A673 (cell line): Measurements from ENCODE around the gene TAGLN2. TPM values are rescaled to one million over a fixed set of nuclear protein-coding genes. Genes with fewer than 3 reads are reported as not detected.

Source experiments
- BruUV-seq: library from RNA; stranded (reverse); fragments of 400-500 nt; replicated peaks from 2 replicates; lab custom pipeline; 2021; lab: Mats Ljungman, UMichigan
- CTCF ChIA-PET: fragments of 300-600 bp; sonication (Branson Sonifier 250); formaldehyde crosslinking; loops from one replicate; lab custom pipeline; 2022; ENCODE audit warnings: antibody characterized with exemption; lab: Charles Lee
- POLR2A ChIA-PET: fragments of 300-600 bp; sonication (Branson Sonifier 250); formaldehyde crosslinking; loops from one replicate; lab custom pipeline; 2022; ENCODE audit warnings: antibody characterized with exemption; ENCODE audit not compliant: low non-redundant PET; lab: Charles Lee
- DNase-seq: peaks from one replicate; pipeline ENCODE4 v3.0.0-alpha.2; 2015; ENCODE audit warnings: low spot score
- H3K27ac ChIP-seq: fragments of 200-600 bp; sonication (generic); 2 replicates; pipeline ENCODE4 v1.5.1; 2016; ENCODE audit warnings: mixed run types, low read depth, mild to moderate bottlenecking, mixed read lengths, antibody characterized with exemption, low read length; ENCODE audit not compliant: poor library complexity, severe bottlenecking
- H3K27me3 ChIP-seq: fragments of 200-600 bp; sonication (generic); replicated peaks from 2 replicates; pipeline ENCODE4 v1.6.1; 2017; ENCODE audit warnings: mixed run types, low read depth, mild to moderate bottlenecking, mixed read lengths, antibody characterized with exemption, low read length; ENCODE audit not compliant: insufficient read depth, poor library complexity
- H3K36me3 ChIP-seq: fragments of 200-600 bp; sonication (generic); 2 replicates; pipeline ENCODE4 v1.6.1; 2016; ENCODE audit warnings: mixed run types, mild to moderate bottlenecking, mixed read lengths, antibody characterized with exemption, low read length; ENCODE audit not compliant: insufficient read depth, poor library complexity, severe bottlenecking
- H3K4me1 ChIP-seq: fragments of 200-600 bp; sonication (generic); 2 replicates; pipeline ENCODE4 v1.6.1; 2017; ENCODE audit warnings: mixed run types, mild to moderate bottlenecking, mixed read lengths, antibody characterized with exemption, low read length; ENCODE audit not compliant: insufficient read depth, poor library complexity, severe bottlenecking
- H3K4me3 ChIP-seq: fragments of 200-600 bp; sonication (generic); 2 replicates; pipeline ENCODE4 v1.5.1; 2016; ENCODE audit warnings: low read depth, mixed run types, mild to moderate bottlenecking, mixed read lengths, low read length; ENCODE audit not compliant: poor library complexity, severe bottlenecking
- H3K9me3 ChIP-seq: fragments of 200-600 bp; sonication (generic); 2 replicates; pipeline ENCODE4 v1.6.1; 2016; ENCODE audit warnings: mixed run types, low read depth, mild to moderate bottlenecking, mixed read lengths, antibody characterized with exemption, low read length; ENCODE audit not compliant: poor library complexity, severe bottlenecking
- EZH2 ChIP-seq: fragments of 200-600 bp; sonication (generic); IDR thresholded peaks from 2 replicates; pipeline ENCODE4 v1.6.1; 2017; ENCODE audit warnings: borderline replicate concordance, low read depth, mild to moderate bottlenecking, mixed read lengths, antibody characterized with exemption, low read length; ENCODE audit not compliant: poor library complexity, severe bottlenecking
- intact Hi-C: fragments of 100-400 bp; cut with micrococcal nuclease; formaldehyde crosslinking; loops from one replicate; pipeline ENCODE4 v1.10.0; 2022; ENCODE audit not compliant: unreplicated experiment
- total RNA-seq: library from RNA; stranded (reverse); gene quantifications from 2 replicates; pipeline ENCODE4 v1.2.3, GENCODE V29; 2021
- TF ChIP-seq, protein P1 (sequence below): fragments of 300-800, 200-600 bp; sonication (generic); conservative IDR thresholded peaks from 2 replicates; pipeline ENCODE4 v1.5.1; 2017; ENCODE audit warnings: low read depth, mild to moderate bottlenecking, antibody characterized with exemption, low read length, moderate library complexity, mixed read lengths

The TAGLN2 gene
- total RNA-seq, 1 experiment from 2014 or later: 198 TPM

DNA sequence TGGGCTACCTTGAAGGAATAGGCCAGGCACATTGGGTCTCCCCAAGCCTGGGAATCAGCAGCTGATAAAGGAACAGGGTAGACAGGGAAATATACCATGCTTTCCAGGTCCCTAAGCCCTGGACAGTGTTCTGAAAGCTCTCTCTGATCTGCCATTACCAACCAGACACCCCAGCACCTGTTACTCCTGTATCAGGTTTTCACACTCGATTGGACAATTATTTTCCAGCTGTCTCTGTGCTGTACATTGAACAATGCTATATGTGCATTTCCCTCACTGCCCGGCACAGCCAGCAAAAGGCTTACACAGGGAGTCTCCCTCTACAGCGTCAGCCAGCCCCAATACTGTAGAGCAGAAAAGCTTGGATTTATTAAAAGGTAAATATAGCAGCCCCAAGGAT, 30.0 kb downstream of the TAGLN2 start:
- no peak for TF ChIP-seq EZH2
- TF ChIP-seq, protein P1, sequence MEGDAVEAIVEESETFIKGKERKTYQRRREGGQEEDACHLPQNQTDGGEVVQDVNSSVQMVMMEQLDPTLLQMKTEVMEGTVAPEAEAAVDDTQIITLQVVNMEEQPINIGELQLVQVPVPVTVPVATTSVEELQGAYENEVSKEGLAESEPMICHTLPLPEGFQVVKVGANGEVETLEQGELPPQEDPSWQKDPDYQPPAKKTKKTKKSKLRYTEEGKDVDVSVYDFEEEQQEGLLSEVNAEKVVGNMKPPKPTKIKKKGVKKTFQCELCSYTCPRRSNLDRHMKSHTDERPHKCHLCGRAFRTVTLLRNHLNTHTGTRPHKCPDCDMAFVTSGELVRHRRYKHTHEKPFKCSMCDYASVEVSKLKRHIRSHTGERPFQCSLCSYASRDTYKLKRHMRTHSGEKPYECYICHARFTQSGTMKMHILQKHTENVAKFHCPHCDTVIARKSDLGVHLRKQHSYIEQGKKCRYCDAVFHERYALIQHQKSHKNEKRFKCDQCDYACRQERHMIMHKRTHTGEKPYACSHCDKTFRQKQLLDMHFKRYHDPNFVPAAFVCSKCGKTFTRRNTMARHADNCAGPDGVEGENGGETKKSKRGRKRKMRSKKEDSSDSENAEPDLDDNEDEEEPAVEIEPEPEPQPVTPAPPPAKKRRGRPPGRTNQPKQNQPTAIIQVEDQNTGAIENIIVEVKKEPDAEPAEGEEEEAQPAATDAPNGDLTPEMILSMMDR: no peak
- ChIA-PET POLR2A (interaction anchor here (0.7 kb wide), 1 partner anchor 699 kb away, joined by 3 read pairs; no protein-coding TSS in a partner anchor), CTCF (no interaction called here)
- H3K4me1 ChIP-seq: peaks cover 19% of the 10 kb centered on the region
- H3K4me3 ChIP-seq: no peak overlapping the region
- no peak for DNase-seq
- H3K36me3 ChIP-seq: no peaks in the 10 kb centered on the region
- no TSS peak for BruUV-seq
- H3K27ac ChIP-seq: no peak overlapping the region
- intact Hi-C loops: no loop called here
- no peaks in the 10 kb centered on the region for H3K27me3 ChIP-seq
- no peaks in the 10 kb centered on the region for H3K9me3 ChIP-seq

DNA sequence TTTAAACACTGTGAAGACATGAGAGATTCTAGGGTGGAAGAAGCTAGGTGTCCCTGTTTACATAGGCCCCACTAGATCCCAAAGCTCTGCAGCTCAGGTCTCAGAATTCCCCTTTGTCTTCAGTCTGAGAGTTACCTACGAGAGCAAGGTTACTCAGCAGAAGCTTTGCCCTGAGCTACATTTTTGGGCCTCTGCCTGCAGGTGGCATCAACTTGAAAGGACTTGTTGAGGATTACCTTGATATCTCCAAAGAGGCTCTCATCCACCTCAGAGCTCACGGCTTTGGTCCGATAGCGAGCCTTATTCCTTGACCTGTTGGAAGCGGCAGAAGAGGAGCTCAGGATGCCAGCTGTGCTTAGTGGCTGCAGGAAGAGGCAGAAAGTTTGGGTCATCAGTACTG, 32.4 kb downstream of the TAGLN2 start:
- no peaks in the 10 kb centered on the region for H3K36me3 ChIP-seq
- no peaks in the 10 kb centered on the region for H3K9me3 ChIP-seq
- POLR2A ChIA-PET: no interaction called here
- no peak overlapping the region for H3K4me3 ChIP-seq
- DNase-seq: no peak
- intact Hi-C loops: loop anchor here (5.0 kb wide), 2 partner anchors 114 to 471 kb away; no protein-coding TSS in a partner anchor
- CTCF ChIA-PET: interaction anchor here (0.8 to 4.9 kb wide), 4 partner anchors 95 to 115 kb away, joined by 3 to 107 read pairs (median 6); partner anchors contain the start of gene DUSP23
- H3K27me3 ChIP-seq: no peaks in the 10 kb centered on the region
- H3K27ac ChIP-seq: no peak overlapping the region
- no TSS peak for BruUV-seq
- TF ChIP-seq EZH2: no peak
- TF ChIP-seq, protein P1: no peak
- peaks cover 33% of the 10 kb centered on the region for H3K4me1 ChIP-seq

DNA sequence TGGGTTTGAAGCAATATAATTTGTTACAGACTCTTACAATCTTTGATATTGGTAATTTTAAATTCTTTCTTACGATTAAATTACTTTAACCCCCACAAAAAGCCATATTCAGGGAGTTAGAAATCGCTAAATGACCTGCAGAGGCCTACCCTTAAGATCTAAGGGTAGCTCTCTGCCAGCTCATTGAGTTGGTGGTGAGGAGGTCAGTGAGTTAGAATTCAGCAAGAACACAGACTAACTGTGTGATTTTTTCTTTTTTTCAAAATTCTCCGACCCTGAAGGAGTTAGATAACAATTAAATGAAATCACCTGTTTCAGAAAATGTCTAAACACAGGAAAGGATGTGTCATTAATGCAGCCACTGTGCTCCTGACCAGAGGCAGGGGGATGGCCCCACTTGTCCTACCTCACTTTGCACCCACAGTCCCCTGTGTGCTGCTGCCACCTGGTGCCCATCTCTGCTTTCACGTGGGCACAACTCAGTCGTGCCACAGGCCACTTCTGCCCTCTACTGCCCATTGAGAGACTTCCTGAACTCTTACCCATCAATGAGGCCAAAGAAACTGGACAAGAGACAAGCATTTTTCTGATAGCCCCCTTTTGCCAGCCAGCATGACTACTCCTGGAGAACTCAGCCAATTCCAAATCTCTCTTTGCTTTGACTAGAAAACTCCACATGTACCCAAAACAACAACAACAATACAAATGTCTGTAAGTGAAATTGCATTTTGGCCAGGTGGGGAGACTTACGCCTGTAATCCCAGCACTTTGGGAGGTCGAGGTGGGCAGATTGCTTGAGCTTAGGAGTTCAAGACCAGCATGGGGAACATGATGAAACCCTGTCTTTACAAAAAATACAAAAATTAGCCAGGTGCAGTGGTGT, 33.8 kb downstream of the TAGLN2 start:
- Histone ChIP-seq H3K36me3 (no peaks in the 10 kb centered on the region), H3K27me3 (no peaks in the 10 kb centered on the region), H3K4me3 (no peak overlapping the region), H3K27ac (no peak overlapping the region), H3K4me1 (peaks cover 38% of the 10 kb centered on the region), H3K9me3 (no peaks in the 10 kb centered on the region)
- intact Hi-C loops: loop anchor here (1.0 to 5.0 kb wide), 6 partner anchors 61 to 677 kb away; partner anchors contain the start of gene DUSP23
- BruUV-seq: no TSS peak
- DNase-seq: peak; percentile 89
- ChIA-PET CTCF (interaction anchor here (0.7 to 4.9 kb wide), 6 partner anchors 93 to 678 kb away, joined by 3 to 107 read pairs (median 6); partner anchors contain the start of gene DUSP23), POLR2A (interaction anchor here (0.7 kb wide), 1 partner anchor 430 kb away, joined by 4 read pairs; no protein-coding TSS in a partner anchor)
- TF ChIP-seq, protein P1: peak; percentile 98
- no peak for TF ChIP-seq EZH2
